Stimulated activated CD4-positive, alpha-beta T cell treated with anti-CD3 and anti-CD28 coated beads, Interleukin-2, amount 100 ng/mL, for 24 hours (primary cell): ENCODE measurements around the gene PTPRN2.

ENCODE experiments used
- DNase-seq, 2 donors: peaks; one replicate each; pipeline ENCODE4 v3.0.0-alpha.2; 2020

The PTPRN2 gene

DNA sequence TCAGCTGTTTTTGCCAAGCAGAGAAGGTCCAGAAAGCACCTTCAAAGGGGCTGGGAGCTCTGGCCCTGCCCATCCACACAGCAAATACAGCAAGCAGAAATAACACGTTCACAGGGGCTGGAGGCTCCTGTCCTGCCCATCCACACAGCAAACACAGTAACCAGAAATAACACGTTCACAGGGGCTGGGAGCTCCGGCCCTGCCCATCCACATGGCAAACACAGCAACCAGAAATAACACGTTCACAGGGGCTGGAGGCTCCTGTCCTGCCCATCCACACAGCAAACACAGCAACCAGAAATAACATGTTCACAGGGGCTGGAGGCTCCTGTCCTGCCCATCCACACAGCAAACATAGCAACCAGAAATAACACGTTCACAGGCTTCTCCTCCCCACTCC is 558.1 kb downstream of the PTPRN2 start:
- DNase-seq: no peak

DNA sequence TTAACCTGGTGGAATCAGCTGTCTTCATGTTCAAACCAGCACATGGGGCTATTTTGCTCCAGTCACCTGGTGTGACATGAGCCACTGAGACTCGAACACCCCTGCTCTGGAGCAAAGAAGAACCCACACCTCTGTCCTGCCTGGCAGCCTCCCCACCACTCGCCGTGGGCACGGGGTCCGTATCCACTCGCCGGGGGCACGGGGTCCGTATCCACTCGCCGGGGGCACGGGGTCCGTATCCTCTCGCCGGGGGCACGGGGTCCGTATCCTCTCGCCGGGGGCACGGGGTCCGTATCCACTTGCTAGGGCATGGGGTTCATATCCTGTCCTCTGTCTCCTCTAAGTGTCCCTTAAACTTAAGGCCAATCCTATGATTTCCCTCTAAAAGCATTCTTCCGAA is 558.7 kb downstream of the PTPRN2 start:
- no peak for DNase-seq

DNA sequence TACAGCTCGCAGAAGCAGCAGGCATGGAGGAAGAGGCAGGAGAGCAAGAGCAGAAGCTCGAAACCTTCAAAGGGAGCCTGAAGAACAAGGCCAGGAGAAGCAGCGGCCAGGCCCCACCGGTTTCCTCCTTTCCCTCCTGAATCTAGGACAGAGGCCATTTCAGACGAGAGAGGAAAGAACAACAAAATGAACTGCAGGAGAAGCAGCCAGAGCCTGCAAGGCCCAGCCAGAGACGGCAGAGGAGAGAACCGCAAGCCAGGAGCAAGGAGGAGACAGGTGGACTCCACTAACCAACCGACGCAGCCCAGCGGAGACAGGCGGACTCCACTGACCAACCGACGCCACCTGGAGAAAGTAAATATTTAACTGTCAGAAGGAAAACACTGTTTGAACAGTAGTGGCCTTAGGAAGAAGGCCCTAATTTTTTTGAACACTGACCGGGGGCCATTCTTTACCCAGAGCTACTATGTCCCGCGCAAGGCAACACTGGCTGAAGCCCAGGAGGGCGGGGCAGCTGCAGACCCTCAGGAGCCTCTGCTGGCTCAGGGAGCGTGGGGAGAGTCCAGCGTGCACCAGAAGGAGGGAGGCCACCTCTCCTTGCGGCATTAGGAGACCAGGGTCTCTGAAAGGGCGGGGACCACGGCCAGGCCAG is 559.2 kb downstream of the PTPRN2 start:
- DNase-seq: no peak

DNA sequence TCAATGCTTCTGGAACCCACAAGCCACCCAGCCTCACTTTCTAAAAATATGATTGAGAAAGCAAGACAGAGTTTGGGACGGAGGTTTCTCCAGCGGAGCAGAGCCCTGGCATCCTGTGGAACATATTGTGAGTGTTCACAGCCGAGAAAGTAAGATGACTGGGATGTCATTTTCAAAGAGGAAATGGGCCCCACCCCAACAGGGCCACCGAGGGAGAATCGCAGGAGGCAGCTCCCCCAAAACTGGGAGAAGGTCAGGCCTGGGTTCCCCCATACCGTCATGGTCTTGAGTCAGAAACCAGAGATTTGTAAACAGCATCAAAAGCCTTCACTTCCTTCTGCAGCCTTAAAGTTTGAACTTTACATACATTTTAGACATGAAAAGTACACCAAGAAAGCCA is 560.0 kb downstream of the PTPRN2 start:
- no peak for DNase-seq

DNA sequence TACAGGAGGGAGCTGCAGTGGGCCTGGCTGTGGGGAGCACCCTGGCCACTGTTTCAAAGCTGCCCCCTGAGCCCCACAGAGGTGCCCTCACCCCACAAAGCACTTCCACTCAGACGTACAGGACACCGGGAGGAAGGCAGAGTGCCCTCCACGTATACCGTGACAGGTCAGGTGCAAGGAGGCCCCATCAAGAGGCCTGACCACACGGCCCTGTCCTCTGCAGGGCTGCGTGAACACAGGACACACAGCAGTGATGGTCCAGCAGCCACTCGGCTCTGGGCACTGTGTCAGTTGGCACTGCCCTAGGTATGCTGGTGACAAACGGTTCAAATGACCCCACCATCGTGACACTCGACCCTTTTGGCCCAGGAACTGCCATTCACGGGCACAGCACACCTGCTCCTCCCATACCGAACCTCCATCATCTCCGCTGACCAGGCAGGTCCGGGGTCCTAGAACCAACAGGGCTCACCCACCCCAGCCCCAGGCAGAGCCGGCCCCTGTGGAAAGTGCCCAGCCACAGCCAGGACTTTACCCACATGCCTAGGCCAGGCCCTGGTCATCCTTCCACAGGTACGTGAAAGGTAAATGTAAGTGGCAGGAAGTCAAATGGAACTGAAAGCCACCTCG is 560.9 kb downstream of the PTPRN2 start:
- no peak for DNase-seq

DNA sequence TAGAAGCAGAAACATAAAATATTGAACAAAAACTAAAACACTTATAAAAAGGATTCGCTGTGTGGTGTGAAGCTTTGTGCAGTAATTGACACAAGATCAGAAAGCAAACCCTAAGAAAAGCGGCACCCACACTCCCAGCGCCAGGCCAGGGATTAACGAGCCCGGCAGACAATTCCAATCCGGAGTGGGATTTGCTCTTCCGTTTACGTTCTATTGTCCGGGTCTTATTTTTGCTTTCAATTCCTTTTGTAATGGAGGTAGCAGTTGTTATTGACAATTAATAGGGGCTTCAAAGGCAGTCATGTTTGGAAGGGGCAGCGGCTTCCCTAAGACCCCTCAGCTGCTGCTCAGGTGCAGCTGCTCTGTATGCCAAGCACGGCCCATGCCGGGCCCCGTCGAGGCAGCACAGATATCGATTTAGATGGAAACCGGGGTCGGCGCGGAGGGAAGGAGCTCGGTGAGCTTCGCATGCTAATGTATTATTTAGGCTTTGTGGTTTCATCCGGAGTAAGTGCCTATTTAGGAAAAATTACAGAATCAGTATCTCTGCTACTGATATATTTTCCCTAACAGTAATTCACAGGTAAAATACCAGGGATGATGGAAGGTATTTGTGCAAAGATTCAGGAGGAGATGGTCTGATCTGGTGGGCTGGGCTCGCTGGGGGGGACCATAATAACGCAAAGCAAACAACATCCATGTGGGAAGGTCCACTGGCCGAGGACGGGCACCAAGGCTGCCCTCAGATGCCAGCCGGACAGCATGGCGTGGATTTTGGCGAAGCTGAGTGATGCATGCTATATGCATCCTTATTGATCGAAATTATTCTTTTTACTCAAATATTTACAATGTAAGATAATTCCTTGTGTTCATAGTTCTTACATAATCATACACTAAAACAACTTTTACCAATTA is 561.7 kb downstream of the PTPRN2 start:
- no peak for DNase-seq

DNA sequence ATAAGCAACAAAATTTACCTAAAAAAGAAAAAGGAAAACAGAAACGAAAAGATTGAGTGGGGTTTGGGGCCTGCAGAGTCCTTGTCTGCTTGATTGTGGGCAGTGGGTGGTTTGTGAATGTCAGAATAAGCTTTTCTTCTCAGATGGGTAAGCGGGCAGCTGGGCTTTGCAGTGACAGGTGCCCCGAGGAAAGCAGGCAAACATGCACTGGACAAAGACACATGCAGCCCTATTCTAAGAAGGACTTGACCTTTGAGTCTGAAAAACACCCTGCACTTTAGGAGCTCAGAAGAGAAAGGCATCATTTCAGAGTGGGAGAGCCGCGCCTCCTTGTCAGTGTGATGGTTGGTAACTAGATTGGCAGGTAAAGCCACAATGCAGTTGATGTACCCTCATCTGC is 562.7 kb downstream of the PTPRN2 start:
- DNase-seq: no peak

DNA sequence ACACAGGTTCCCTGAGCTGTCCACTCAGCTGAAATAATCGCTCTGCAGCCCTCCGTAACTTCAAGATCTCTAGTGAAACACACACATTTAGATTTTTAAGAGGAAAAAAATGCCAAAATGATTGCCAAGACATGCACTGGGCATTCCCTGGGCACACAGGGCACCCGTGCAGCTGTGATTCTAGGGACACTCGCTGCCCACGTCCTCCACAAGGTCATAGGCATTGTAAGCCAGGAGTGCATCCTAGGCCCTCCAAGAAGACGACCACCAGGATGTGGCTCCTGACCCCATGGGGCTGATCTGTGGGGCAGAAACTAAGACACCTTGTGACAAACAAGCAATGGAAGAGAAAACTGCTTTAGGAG is 563.3 kb downstream of the PTPRN2 start:
- DNase-seq: no peak

DNA sequence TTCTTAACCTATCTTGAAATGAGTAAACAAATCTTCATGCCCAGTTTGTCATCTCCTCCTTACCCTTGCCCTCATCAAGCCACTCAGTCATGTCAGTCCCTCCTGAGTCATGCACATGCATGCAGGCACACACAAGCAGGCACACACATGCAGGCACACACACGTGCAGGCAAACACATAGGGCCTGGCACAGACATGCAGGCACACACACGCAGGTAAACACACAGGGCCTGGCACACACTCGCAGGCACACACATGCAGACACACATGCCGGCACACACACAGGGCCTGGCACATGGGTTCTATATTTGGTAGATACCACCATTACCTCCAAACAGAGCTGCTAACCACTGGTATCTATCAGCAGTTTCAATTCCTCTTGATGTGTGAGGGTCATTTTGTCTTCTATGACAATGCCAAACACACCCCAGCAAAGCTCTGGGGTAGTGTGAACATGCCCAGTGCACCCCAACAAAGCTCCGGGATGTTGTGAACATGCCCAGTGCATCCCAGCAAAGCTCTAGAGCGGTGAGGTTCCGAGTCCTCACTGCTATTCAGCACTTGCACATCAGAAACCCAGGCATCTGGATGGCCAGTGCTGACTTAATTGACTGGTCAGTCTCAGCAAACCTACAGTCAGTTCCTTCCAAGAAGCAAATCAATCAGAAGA is 563.8 kb downstream of the PTPRN2 start:
- DNase-seq: no peak

DNA sequence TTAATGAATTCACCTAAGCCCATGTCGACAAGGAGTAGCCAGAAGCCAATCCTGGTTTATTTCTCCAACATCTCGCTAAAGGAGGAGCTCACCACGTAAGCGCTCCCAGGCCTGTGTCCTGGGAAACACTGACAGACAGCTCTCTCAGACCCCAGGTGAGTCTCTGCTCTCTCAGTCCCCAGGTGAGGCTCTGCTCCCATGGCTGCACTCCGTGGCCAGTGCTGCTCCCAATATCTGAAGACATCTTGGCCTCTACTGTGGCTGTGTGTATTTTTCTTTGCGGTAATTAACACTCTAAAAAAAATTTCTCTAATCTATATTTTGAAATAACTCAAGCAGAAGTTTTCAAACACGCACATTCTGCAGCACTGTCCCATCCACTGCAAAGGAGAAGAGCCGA is 564.5 kb downstream of the PTPRN2 start:
- DNase-seq: no peak

DNA sequence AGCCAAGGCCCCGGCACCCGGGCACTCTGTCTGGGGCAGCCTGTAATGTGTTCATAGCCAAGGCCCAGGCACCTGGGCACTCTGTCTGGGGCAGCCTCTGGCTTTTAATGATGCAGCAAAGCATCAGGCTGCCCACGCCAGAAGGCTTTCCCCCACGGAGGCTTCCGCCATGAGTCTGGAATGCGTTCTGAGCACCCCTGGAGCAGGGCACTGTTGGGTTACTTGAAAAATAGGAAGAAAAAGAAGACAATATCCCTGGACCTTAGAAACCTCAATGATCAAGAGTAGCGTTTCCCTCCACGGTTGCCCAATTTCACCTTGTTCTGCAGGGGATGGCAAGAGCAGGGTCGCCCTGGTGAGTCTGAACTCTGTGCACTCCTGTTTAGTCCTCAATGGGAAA is 565.0 kb downstream of the PTPRN2 start:
- no peak for DNase-seq

DNA sequence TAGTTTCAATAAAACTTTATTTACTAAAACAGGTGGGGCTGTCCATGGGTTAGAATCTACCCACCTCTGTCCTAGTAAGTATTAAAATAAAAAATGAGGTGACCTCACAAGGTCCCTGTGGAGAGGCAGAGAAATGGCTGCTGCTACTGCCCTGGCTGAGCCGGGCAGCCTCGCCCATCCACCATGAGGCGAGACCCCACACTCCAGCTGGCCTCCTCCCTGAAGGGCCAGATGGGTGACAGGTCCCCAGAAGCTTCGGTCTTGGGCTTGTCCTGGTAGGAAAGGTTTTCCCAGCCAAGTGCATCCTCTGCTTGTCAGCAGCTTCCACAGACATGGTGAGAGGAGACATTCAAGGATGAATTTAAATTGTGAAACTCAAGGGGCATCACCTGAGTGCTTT is 565.8 kb downstream of the PTPRN2 start:
- no peak for DNase-seq

DNA sequence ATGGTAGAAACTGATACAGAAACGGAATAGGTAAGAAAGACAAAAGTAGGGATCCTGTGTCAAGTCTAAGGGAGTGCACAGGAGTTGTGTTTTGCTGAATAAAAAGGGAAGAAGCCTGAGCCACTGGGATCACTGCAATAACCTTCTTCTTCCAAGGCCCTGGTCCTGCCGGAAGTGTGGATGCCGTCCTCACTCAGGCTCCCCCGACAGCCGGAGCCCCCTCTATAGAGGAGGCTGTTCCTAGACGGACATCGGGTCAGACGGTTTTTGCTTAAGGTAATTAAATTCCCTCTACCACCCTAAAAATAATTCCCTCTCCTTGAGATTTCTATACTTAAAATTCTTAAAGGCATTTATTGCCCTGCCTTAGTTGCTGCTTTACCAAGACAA is 566.9 kb downstream of the PTPRN2 start:
- no peak for DNase-seq

DNA sequence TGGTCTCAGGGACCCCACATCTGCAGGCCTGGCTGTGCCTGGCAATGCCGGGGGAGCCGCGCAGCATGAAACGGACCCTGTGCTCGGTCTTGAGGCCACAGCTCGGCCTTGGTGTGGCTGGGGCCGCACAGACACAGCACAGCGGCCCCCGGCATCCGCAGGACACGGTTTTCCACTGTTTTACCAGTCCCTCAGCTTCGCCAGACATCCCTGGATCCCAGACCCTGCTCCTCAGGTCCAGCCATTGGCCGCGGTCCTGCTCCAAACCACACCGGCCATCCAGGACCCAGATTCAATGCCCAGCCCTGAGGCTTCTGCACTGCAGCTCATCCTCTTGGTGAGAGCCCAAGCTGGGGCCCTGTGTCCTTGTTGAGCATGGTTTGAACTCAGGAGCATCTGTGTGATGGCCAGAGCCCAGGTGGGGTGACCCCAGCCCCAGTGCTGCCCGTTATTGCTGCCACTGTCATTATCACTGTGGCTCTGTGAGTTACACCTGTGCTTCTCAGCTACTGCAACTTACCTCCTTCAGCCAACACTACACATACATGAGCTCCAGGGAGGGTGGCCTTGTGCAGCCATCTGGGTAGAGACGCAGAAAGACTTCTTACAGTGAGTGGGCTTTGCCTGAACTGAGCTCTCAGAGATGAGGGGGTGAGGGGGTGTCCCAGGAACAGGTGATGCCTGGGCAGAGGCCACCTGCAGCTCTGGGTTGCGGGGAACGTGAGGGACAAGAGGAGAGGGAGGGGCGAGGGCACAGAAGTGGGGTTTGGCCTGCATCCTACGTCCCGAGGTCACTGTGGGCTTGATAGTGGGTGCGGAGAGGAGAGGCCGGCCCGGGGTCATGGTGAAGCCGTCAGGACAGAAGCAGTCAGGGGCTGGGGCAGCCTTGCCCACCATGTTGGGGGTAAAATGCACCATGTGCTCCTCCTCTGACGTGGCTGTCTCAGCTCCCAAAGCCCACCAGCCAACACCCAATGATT is 567.6 kb downstream of the PTPRN2 start:
- no peak for DNase-seq

DNA sequence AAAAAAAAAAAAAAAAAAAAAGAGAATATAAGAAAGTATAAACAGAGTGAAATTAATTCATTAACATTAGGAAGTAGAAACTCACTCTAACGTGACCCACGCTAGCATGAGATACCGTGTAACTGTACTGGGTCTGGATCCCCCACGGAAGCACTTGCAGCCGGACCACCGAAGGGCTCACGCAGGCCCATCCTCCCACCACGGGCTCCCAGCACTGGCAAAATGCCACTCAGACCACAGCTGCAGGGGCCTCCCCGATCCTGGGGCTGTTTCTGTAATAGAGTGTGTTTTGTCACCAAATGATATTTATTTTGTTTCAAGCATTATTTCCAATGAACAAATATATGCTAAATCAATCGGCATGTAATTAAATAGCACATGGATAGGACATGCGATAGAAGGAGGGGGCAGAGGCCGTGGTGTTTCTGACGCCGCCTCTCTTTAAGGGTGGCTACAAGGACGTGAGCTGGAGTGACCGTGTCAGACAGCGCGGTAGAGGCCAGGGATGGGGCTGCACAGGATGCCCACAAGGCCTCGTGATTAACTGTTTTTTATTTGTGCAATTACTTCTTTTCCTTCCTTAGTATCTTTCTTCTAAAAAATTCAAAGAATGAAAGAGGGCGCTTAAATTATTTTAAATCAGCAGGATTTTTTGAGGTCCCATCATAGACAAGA is 568.5 kb downstream of the PTPRN2 start:
- no peak for DNase-seq

DNA sequence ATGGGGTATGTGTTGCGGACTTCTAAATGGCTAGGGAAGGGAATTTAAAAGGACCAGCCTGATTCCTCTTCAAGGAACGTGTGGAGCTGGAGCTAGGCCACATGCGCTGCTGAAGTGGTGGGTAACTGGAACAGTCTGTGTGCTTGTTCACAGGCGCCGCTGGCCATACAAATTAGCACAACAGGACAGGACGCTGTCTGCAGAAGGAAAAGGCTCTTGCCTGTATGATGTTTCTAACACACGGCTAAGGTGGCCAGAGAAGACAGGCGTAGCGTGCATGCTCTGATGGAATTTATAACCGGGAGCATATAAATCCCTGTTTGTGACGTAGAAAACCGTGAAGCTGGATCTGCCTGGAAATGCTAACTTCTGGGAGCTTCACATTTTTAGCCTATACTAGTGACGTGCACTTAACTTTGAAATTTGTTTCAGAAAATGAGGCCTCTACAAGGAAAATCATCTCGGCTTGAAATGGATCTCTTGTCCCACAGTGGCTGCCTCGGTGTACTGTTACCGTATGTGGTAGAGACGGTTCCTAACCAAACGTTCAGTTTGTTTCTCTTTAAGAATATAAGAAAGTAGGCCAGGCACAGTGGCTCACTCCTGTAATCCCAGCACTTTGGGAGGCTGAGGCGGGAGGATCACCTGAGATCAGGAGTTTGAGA is 569.4 kb downstream of the PTPRN2 start:
- DNase-seq: no peak

DNA sequence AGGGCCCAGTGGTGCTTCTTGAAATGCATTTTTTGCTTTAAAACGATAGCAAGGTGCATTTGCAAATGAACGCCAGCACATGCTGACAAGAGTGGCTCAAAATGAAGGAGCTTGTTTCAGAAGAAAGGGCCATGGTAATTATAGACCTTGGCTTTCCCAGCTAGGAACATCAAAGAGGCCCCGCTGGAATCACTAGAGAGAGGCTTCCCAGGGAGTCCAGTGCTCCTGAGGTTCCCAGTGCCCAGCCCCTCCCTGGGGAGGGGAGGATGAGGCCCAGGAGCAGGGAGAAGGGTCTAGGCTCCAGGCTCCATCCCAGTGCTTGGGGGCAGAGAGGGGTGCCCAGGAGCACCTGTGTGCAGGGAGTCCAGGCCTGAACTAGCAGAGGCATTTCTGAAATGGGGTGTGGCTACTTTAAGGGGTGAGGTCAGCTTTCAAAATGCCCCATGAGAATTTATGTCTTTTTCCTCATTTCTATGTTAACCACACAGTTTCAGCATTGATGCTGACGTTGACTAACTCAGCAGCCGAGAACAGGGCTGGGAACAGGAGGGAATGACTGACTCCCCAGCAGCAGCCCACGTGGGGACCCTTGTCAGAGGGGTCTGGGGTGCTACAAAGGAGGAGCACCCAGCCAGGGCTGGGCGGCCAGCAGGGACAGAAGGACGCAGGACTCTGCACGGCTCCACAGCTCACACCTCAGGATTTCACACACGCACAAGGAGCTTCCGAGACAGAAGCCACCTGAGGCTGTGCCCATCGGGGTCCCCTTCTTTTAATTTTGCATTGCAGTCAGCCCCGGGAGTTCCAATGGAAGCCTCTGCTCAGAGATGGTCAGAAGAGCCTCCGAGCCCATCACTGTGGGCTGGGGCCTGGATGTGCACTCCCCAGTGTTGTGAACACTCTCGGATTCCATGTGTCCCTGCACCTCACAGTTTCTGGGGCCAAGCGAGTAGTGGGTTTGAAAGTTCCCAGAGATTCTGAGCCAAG is 570.2 kb downstream of the PTPRN2 start:
- DNase-seq: no peak

DNA sequence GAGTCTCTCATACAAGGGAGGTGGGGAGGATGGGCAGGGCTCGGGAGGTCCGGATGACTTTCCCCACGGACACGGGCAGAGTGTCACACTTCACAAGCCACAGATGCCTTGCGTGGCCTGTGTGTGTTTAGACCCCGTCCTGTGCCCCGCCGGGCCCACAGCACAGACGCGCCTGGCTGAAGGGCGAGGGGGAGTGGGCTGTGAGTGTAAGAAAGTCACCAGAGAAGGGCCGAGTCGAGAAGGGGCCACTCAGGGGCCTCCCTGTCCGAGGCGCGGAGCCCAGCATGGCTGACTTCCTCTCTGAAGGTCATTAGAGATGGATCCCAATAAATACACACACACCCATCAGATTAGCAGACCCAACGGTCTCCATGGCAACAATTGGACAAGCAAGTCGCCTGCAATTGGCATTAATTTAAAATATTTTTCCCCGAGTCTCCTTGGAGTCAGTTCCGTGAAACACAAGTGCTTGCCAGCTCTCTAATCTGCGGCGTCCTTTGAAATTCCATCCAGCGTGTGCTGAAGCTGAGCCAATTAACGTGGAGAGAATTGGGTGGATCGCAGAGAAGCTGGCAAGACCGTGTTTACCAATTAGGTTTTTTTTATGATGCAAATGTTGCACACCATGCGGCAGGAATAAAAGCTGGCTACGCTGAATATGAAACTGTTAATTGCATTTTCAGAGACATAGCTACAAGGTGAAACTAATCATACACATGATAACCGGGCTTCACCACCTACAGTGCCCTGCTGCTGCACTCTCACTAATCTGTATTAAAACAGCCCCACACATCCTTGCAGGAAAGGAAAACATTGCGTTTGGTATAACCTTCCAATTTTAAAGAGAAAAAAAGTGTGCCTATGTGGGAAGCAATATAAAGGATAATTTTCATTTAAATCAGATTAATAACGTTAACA is 571.2 kb downstream of the PTPRN2 start:
- no peak for DNase-seq
